K562 (cell line): ENCODE measurements around the gene GJD2. TPM values are rescaled to one million over a fixed set of nuclear protein-coding genes. Genes with fewer than 3 reads are reported as not detected.
A peak's percentile ranks its signal among the peaks of the same experiment; 100 is the strongest.

Experiments used
- CAMTA2 ChIP-seq: fragments of 250-450 bp; sonication (Bioruptor Pico); conservative IDR thresholded peaks from 2 replicates; pipeline ENCODE4 v1.5.1; 2022
- CXXC5 ChIP-seq: fragments of 250-450 bp; sonication (Bioruptor Pico); IDR thresholded peaks from 2 replicates; pipeline ENCODE4 v1.8.0; 2022; ENCODE audit warnings: inconsistent platforms, mild to moderate bottlenecking, moderate library complexity
- FOXA3 ChIP-seq, 2 experiments: fragments of 450-650 bp in 1 of 2; sonication (generic) in 1 of 2; formaldehyde crosslinking; IDR thresholded peaks in 1 of 2; conservative IDR thresholded peaks in 1 of 2; 2 replicates each; pipeline versions ENCODE4 v1.4.0 to v1.8.0; 2020 to 2022; ENCODE audit warnings: mild to moderate bottlenecking in 2 of 2, missing genetic modification reagents in 1 of 2
- HDAC1 ChIP-seq, 2 experiments: fragments of 450-650 bp; IDR thresholded peaks; 2 replicates each; pipeline ENCODE4 v1.6.1; 2016 to 2017; ENCODE audit warnings: inconsistent platforms in 1 of 2, mild to moderate bottlenecking in 1 of 2, moderate library complexity in 1 of 2
- MAZ ChIP-seq, 2 experiments: fragments of 450-650 bp in 1 of 2; sonication (generic) in 1 of 2; formaldehyde crosslinking; IDR thresholded peaks in 1 of 2; conservative IDR thresholded peaks in 1 of 2; 2 replicates each; pipeline versions ENCODE4 v1.4.0 to v1.5.0; 2020; ENCODE audit warnings: mild to moderate bottlenecking in 1 of 2, missing genetic modification reagents in 1 of 2
- NCOR1 ChIP-seq: fragments of 450-650 bp; IDR thresholded peaks from 2 replicates; pipeline ENCODE4 v1.6.1; 2016; ENCODE audit warnings: mild to moderate bottlenecking, moderate library complexity
- NFIC ChIP-seq: fragments of 450-650 bp; IDR thresholded peaks from 2 replicates; pipeline ENCODE4 v1.6.1; 2017; ENCODE audit warnings: mild to moderate bottlenecking, inconsistent platforms
- RBBP5 ChIP-seq: fragments of 200-600 bp; sonication (generic); IDR thresholded peaks from 2 replicates; pipeline ENCODE4 v1.6.1; 2012; ENCODE audit warnings: borderline replicate concordance, mild to moderate bottlenecking, low read length, control low read depth, inconsistent platforms; ENCODE audit not compliant: insufficient read depth, poor library complexity, severe bottlenecking
- RFX5 ChIP-seq: IDR thresholded peaks from 2 replicates; pipeline ENCODE4 v1.6.1; 2011; ENCODE audit warnings: low read depth, mild to moderate bottlenecking, improper control_type of control experiment, low read length
- SMARCA4 ChIP-seq: fragments of 450-650 bp; IDR thresholded peaks from 2 replicates; pipeline ENCODE4 v1.6.1; 2016
- TAL1 ChIP-seq: fragments of 450-650 bp; IDR thresholded peaks from 2 replicates; pipeline ENCODE4 v1.6.1; 2016; ENCODE audit warnings: mild to moderate bottlenecking
- TBP ChIP-seq: optimal IDR thresholded peaks from 2 replicates; pipeline ENCODE3; 2011; ENCODE audit warnings: low read depth, low read length, improper control_type of control experiment
- TRIM24 ChIP-seq, 2 experiments: fragments of 450-650 bp; IDR thresholded peaks; 2 replicates each; pipeline ENCODE4 v1.6.1; 2016
- polyA plus RNA-seq, 8 experiments: library from polyadenylated mRNA; depleted of rRNA in 4 of 8; stranded (reverse) in 5 of 8; unstranded in 3 of 8; fragments of >200 nt; fragmentation: Nextera tagmentation in 2 of 8; fragmentation: Illumina TruSeq in 1 of 8; extraction: Ambion mirVana in 2 of 8; extraction: Trizol in 1 of 8; gene quantifications; 2 replicates each; pipeline versions ENCODE4 v1.2.1 to v1.2.3, GENCODE V29; 2011 to 2014; ENCODE audit warnings: inconsistent platforms in 1 of 8, missing spikeins in 1 of 8
- total RNA-seq, 7 experiments: library from RNA; depleted of rRNA in 6 of 7; stranded (reverse); fragments of >200 nt in 6 of 7; fragmentation: Illumina TruSeq in 2 of 7; extraction: Trizol in 2 of 7; gene quantifications; 2 replicates each; pipeline versions ENCODE4 v1.2.1 to v1.2.3, GENCODE V29; 2011 to 2021; ENCODE audit warnings: low replicate concordance in 1 of 7
- TF ChIP-seq, protein P1 (sequence below), 2 experiments: IDR thresholded peaks; 2 replicates each; pipeline ENCODE4 v1.6.1; 2012; ENCODE audit warnings: improper control_type of control experiment in 2 of 2, low read depth in 2 of 2, low read length in 2 of 2, borderline replicate concordance in 1 of 2
- TF ChIP-seq, protein P2 (sequence below): sonication (generic); formaldehyde crosslinking; IDR thresholded peaks from 2 replicates; pipeline ENCODE4 v1.8.0; 2022; ENCODE audit warnings: missing genetic modification reagents, mild to moderate bottlenecking, moderate library complexity, borderline replicate concordance
- TF ChIP-seq, protein P3 (sequence below), 3 experiments: IDR thresholded peaks in 2 of 3; conservative IDR thresholded peaks in 1 of 3; 2 replicates each; pipeline ENCODE4 v1.5.1; 2011 to 2012; ENCODE audit warnings: low read length in 3 of 3, mild to moderate bottlenecking in 3 of 3, control low read depth in 2 of 3, improper control_type of control experiment in 1 of 3, inconsistent platforms in 1 of 3, low read depth in 1 of 3, mixed read lengths in 1 of 3, moderate library complexity in 1 of 3; ENCODE audit not compliant: insufficient read depth in 2 of 3
- TF ChIP-seq, protein P4 (sequence below): sonication (generic); formaldehyde crosslinking; IDR thresholded peaks from 2 replicates; pipeline ENCODE4 v1.8.0; 2022; ENCODE audit warnings: mild to moderate bottlenecking, missing genetic modification reagents

The GJD2 gene
- total and polyA plus RNA-seq, 9 of the 15 experiments (the other 6 are each of a cell fraction or from before 2014, with no cell fraction given) = not detected

DNA sequence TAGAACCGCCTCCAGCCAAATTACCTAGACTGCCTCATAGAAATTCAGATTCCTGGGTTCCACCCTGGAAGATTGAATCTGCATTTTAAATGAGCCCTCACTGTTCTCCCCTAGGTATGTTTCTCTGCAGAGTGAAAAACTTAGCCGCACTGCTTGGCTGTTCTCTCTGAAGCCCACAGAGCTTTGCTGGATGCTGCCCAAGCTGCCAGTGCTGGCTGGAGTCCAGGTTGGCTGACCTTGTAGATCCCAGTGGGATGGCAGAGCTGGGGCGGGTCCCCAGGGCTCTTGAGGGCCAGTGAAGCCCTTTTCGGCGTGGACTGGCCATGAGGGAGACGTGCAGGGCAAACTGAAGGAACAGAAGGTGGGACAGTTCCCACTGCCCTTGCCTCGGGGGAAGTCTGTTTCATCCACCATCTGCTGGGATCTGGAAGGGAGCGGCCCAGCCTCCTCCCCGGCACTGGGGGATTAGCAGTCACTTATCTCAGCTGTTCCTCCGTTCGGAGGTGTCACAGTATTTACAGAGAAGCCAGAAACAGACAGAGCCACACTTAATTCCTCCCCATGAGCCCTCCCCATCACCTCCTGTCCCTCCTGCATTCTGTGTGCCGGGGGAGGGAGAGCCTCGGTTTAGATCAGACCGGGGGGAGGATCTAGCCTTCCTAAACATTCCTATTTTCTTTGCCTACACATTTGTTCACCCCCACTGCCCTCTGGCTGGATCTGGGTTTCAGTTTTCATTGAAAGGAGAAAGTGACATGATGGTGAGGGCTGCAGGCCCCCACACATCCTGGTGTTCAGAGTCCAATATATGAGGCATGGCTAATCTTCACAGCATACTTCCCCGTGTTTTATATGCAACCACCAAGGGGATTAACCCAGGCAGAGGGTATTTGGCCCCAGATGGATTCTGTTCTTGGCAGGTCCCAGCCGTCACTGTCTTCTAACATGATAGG, 44.6 kb upstream of the GJD2 start (continued):
- TF ChIP-seq, protein P1, sequence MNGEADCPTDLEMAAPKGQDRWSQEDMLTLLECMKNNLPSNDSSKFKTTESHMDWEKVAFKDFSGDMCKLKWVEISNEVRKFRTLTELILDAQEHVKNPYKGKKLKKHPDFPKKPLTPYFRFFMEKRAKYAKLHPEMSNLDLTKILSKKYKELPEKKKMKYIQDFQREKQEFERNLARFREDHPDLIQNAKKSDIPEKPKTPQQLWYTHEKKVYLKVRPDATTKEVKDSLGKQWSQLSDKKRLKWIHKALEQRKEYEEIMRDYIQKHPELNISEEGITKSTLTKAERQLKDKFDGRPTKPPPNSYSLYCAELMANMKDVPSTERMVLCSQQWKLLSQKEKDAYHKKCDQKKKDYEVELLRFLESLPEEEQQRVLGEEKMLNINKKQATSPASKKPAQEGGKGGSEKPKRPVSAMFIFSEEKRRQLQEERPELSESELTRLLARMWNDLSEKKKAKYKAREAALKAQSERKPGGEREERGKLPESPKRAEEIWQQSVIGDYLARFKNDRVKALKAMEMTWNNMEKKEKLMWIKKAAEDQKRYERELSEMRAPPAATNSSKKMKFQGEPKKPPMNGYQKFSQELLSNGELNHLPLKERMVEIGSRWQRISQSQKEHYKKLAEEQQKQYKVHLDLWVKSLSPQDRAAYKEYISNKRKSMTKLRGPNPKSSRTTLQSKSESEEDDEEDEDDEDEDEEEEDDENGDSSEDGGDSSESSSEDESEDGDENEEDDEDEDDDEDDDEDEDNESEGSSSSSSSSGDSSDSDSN (IDR thresholded peaks at IDR 0.05; ENCODE audit: borderline replicate concordance in 1 of 2, low read depth in 2 of 2, low read length in 2 of 2) = peak; percentile 84 to 93; a peak in 3 of 4 replicates
- TF ChIP-seq, protein P2, sequence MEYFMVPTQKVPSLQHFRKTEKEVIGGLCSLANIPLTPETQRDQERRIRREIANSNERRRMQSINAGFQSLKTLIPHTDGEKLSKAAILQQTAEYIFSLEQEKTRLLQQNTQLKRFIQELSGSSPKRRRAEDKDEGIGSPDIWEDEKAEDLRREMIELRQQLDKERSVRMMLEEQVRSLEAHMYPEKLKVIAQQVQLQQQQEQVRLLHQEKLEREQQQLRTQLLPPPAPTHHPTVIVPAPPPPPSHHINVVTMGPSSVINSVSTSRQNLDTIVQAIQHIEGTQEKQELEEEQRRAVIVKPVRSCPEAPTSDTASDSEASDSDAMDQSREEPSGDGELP (CRISPR knock-in tag) = peak; percentile 87
- peak; percentile 56 for TF ChIP-seq RBBP5
- TF ChIP-seq MAZ (CRISPR knock-in tag; conservative IDR thresholded peaks at IDR 0.05 in 1 of 2, IDR thresholded peaks at IDR 0.05 in 1 of 2) = peak in 1 of 2 experiments; percentile 53; a peak in 1 of 4 replicates
- TF ChIP-seq NCOR1 = peak; percentile 38; the same call in 1 of the 2 replicates
- 0 out of 4 replicates have a peak, but pooled peaks of 1 of the 2 experiments have one; percentile 27 for TF ChIP-seq HDAC1 (IDR thresholded peaks at IDR 0.05)
- peak; percentile 32; the same call in 1 of the 2 replicates for TF ChIP-seq TAL1
- peak; percentile 87 for TF ChIP-seq NFIC
- TF ChIP-seq, protein P3, sequence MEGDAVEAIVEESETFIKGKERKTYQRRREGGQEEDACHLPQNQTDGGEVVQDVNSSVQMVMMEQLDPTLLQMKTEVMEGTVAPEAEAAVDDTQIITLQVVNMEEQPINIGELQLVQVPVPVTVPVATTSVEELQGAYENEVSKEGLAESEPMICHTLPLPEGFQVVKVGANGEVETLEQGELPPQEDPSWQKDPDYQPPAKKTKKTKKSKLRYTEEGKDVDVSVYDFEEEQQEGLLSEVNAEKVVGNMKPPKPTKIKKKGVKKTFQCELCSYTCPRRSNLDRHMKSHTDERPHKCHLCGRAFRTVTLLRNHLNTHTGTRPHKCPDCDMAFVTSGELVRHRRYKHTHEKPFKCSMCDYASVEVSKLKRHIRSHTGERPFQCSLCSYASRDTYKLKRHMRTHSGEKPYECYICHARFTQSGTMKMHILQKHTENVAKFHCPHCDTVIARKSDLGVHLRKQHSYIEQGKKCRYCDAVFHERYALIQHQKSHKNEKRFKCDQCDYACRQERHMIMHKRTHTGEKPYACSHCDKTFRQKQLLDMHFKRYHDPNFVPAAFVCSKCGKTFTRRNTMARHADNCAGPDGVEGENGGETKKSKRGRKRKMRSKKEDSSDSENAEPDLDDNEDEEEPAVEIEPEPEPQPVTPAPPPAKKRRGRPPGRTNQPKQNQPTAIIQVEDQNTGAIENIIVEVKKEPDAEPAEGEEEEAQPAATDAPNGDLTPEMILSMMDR (IDR thresholded peaks at IDR 0.05 in 2 of 3, conservative IDR thresholded peaks at IDR 0.05 in 1 of 3; ENCODE audit: insufficient read depth in 2 of 3, low read depth in 1 of 3, low read length in 3 of 3) = no peak
- 0 out of 4 replicates have a peak, but pooled peaks of 1 of the 2 experiments have one; percentile 22 for TF ChIP-seq TRIM24 (IDR thresholded peaks at IDR 0.05)
- no peak for TF ChIP-seq CAMTA2 (CRISPR knock-in tag)
- TF ChIP-seq, protein P4, sequence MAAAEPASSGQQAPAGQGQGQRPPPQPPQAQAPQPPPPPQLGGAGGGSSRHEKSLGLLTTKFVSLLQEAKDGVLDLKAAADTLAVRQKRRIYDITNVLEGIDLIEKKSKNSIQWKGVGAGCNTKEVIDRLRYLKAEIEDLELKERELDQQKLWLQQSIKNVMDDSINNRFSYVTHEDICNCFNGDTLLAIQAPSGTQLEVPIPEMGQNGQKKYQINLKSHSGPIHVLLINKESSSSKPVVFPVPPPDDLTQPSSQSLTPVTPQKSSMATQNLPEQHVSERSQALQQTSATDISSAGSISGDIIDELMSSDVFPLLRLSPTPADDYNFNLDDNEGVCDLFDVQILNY = no peak
- TF ChIP-seq SMARCA4 = peak; percentile 60
- TF ChIP-seq CXXC5 (CRISPR knock-in tag) = peak; percentile 33; the same call in 1 of the 2 replicates
- TF ChIP-seq RFX5 = no peak
- TF ChIP-seq TBP = peak; percentile 22
- peak; percentile 20 to 49; a peak in 1 of 4 replicates for TF ChIP-seq FOXA3 (CRISPR knock-in tag; conservative IDR thresholded peaks at IDR 0.05 in 1 of 2, IDR thresholded peaks at IDR 0.05 in 1 of 2)
